Neural cell (in vitro differentiated cells): Measurements from ENCODE around the gene FAM210B. TPM values are rescaled to one million over a fixed set of nuclear protein-coding genes. Genes with fewer than 3 reads are reported as not detected.

ENCODE experiments used
- H2AFZ ChIP-seq: fragments of 200-600, 300-800 bp; sonication (generic), shearing (Covaris generic); 2 replicates; pipeline ENCODE4 v1.6.0; 2014; ENCODE audit warnings: low read depth, mild to moderate bottlenecking, antibody characterized with exemption, low read length, moderate library complexity
- H3F3A ChIP-seq: fragments of 200-600 bp; shearing (Covaris generic); 2 replicates; pipeline ENCODE4 v1.6.1; 2016; ENCODE audit warnings: mild to moderate bottlenecking, moderate library complexity, mixed read lengths, antibody characterized with exemption, low read length; ENCODE audit not compliant: insufficient read depth, poor library complexity, severe bottlenecking
- H3K27ac ChIP-seq: fragments of 200-600, 300-800 bp; sonication (generic), shearing (Covaris generic); 2 replicates; pipeline ENCODE4 v1.5.1; 2014; ENCODE audit warnings: mild to moderate bottlenecking, low read length, moderate library complexity
- H3K27me3 ChIP-seq: fragments of 300-800, 200-600 bp; sonication (generic), shearing (Covaris generic); 2 replicates; pipeline ENCODE4 v1.6.0; 2014; ENCODE audit warnings: mild to moderate bottlenecking, low read depth, low read length, moderate library complexity; ENCODE audit not compliant: insufficient read depth
- H3K36me3 ChIP-seq: fragments of 300-800, 200-600 bp; sonication (generic), shearing (Covaris generic); 2 replicates; pipeline ENCODE4 v1.5.1; 2014; ENCODE audit warnings: mild to moderate bottlenecking, antibody characterized with exemption, low read length, moderate library complexity; ENCODE audit not compliant: insufficient read depth
- H3K4me2 ChIP-seq: fragments of 300-800, 200-600 bp; sonication (generic), shearing (Covaris generic); 2 replicates; pipeline ENCODE4 v1.6.0; 2014; ENCODE audit warnings: mild to moderate bottlenecking, low read length
- H3K4me3 ChIP-seq: fragments of 300-800, 200-600 bp; sonication (generic), shearing (Covaris generic); 2 replicates; pipeline ENCODE4 v1.5.1; 2014; ENCODE audit warnings: mild to moderate bottlenecking, low read length, moderate library complexity
- H3K79me2 ChIP-seq: fragments of 200-600 bp; shearing (Covaris generic); replicated peaks from 2 replicates; pipeline ENCODE4 v1.6.0; 2014; ENCODE audit warnings: mild to moderate bottlenecking, low read length, moderate library complexity; ENCODE audit not compliant: insufficient read depth
- H3K9ac ChIP-seq: fragments of 300-800, 200-600 bp; sonication (generic), shearing (Covaris generic); 2 replicates; pipeline ENCODE4 v1.6.1; 2016; ENCODE audit warnings: mild to moderate bottlenecking, low read length, mixed read lengths
- H3K9me2 ChIP-seq: fragments of 200-600 bp; shearing (Covaris generic); 2 replicates; pipeline ENCODE4 v1.6.1; 2016; ENCODE audit warnings: mild to moderate bottlenecking, low read length, mixed read lengths; ENCODE audit not compliant: insufficient read depth
- H3K9me3 ChIP-seq: fragments of 200-600, 300-800 bp; sonication (generic), shearing (Covaris generic); 2 replicates; pipeline ENCODE4 v1.6.1; 2016; ENCODE audit warnings: mild to moderate bottlenecking, mixed run types, low read length, moderate library complexity, mixed read lengths
- H4K20me1 ChIP-seq: fragments of 200-600 bp; shearing (Covaris generic); 2 replicates; pipeline ENCODE4 v1.6.1; 2016; ENCODE audit warnings: mild to moderate bottlenecking, mixed run types; ENCODE audit not compliant: insufficient read depth
- EP300 ChIP-seq: fragments of 450-650 bp; conservative IDR thresholded peaks from 2 replicates; pipeline ENCODE4 v1.6.1; 2014; ENCODE audit warnings: antibody characterized with exemption, mild to moderate bottlenecking, moderate library complexity; ENCODE audit not compliant: poor library complexity, severe bottlenecking
- EZH2 ChIP-seq: fragments of 200-600, 300-800 bp; shearing (Covaris generic), sonication (generic); IDR thresholded peaks from 2 replicates; pipeline ENCODE4 v1.6.1; 2014; ENCODE audit warnings: antibody characterized with exemption, low read length, borderline replicate concordance, mild to moderate bottlenecking; ENCODE audit not compliant: insufficient read depth, poor library complexity, severe bottlenecking
- MXI1 ChIP-seq: fragments of 450-650 bp; conservative IDR thresholded peaks from 2 replicates; pipeline ENCODE4 v1.6.1; 2014; ENCODE audit warnings: antibody characterized with exemption, mild to moderate bottlenecking; ENCODE audit not compliant: poor library complexity, severe bottlenecking
- POLR2AphosphoS5 ChIP-seq: IDR thresholded peaks from 2 replicates; pipeline ENCODE4 v1.6.1; 2012
- RAD21 ChIP-seq: fragments of 450-650 bp; conservative IDR thresholded peaks from 2 replicates; pipeline ENCODE4 v1.6.1; 2014; ENCODE audit warnings: antibody characterized with exemption, mild to moderate bottlenecking, moderate library complexity
- SMC3 ChIP-seq: fragments of 450-650 bp; conservative IDR thresholded peaks from 2 replicates; pipeline ENCODE4 v1.6.1; 2014; ENCODE audit warnings: antibody characterized with exemption, mild to moderate bottlenecking, moderate library complexity; ENCODE audit not compliant: poor library complexity
- TAF1 ChIP-seq: IDR thresholded peaks from 2 replicates; pipeline ENCODE4 v1.6.1; 2012; ENCODE audit warnings: low read depth
- polyA plus RNA-seq: library from polyadenylated mRNA; depleted of rRNA; stranded (reverse); fragments of >200 nt; gene quantifications from 2 replicates; pipeline ENCODE4 v1.2.3, GENCODE V29; 2014
- TF ChIP-seq, protein P1 (sequence below): IDR thresholded peaks from 2 replicates; pipeline ENCODE4 v1.6.1; 2012; ENCODE audit warnings: borderline replicate concordance
- TF ChIP-seq, protein P2 (sequence below): fragments of 450-650 bp; IDR thresholded peaks from 2 replicates; pipeline ENCODE4 v1.5.1; 2014; ENCODE audit warnings: antibody characterized with exemption, mild to moderate bottlenecking, moderate library complexity; ENCODE audit not compliant: poor library complexity, severe bottlenecking

Gene FAM210B
- polyA plus RNA-seq, 1 donor from 2014 or later, result 6.6 TPM

- Histone ChIP-seq H3K79me2 (peaks cover 6% of the 10 kb centered on the region), H3K9me2 (no peaks in the 10 kb centered on the region), H3F3A (no peaks in the 10 kb centered on the region), H3K36me3 (no peaks in the 10 kb centered on the region), H3K27ac (no peak overlapping the region), H3K27me3 (no peaks in the 10 kb centered on the region), H3K9me3 (no peaks in the 10 kb centered on the region), H4K20me1 (no peaks in the 10 kb centered on the region), H2AFZ (no peak overlapping the region), H3K9ac (no peak overlapping the region), H3K4me3 (no peak overlapping the region), H3K4me2 (no peak overlapping the region)
- TF ChIP-seq EP300, result no peak
- TF ChIP-seq, protein P1, sequence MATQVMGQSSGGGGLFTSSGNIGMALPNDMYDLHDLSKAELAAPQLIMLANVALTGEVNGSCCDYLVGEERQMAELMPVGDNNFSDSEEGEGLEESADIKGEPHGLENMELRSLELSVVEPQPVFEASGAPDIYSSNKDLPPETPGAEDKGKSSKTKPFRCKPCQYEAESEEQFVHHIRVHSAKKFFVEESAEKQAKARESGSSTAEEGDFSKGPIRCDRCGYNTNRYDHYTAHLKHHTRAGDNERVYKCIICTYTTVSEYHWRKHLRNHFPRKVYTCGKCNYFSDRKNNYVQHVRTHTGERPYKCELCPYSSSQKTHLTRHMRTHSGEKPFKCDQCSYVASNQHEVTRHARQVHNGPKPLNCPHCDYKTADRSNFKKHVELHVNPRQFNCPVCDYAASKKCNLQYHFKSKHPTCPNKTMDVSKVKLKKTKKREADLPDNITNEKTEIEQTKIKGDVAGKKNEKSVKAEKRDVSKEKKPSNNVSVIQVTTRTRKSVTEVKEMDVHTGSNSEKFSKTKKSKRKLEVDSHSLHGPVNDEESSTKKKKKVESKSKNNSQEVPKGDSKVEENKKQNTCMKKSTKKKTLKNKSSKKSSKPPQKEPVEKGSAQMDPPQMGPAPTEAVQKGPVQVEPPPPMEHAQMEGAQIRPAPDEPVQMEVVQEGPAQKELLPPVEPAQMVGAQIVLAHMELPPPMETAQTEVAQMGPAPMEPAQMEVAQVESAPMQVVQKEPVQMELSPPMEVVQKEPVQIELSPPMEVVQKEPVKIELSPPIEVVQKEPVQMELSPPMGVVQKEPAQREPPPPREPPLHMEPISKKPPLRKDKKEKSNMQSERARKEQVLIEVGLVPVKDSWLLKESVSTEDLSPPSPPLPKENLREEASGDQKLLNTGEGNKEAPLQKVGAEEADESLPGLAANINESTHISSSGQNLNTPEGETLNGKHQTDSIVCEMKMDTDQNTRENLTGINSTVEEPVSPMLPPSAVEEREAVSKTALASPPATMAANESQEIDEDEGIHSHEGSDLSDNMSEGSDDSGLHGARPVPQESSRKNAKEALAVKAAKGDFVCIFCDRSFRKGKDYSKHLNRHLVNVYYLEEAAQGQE, result no peak
- no peak for TF ChIP-seq MXI1
- no peak for TF ChIP-seq TAF1
- TF ChIP-seq POLR2AphosphoS5, result no peak
- no peak for TF ChIP-seq EZH2
- TF ChIP-seq, protein P2, sequence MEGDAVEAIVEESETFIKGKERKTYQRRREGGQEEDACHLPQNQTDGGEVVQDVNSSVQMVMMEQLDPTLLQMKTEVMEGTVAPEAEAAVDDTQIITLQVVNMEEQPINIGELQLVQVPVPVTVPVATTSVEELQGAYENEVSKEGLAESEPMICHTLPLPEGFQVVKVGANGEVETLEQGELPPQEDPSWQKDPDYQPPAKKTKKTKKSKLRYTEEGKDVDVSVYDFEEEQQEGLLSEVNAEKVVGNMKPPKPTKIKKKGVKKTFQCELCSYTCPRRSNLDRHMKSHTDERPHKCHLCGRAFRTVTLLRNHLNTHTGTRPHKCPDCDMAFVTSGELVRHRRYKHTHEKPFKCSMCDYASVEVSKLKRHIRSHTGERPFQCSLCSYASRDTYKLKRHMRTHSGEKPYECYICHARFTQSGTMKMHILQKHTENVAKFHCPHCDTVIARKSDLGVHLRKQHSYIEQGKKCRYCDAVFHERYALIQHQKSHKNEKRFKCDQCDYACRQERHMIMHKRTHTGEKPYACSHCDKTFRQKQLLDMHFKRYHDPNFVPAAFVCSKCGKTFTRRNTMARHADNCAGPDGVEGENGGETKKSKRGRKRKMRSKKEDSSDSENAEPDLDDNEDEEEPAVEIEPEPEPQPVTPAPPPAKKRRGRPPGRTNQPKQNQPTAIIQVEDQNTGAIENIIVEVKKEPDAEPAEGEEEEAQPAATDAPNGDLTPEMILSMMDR, result no peak
- TF ChIP-seq RAD21, result no peak
- TF ChIP-seq SMC3, result no peak
These were observed 15.2 kb downstream of the FAM210B start for GRCh38 chr20:56373942-56374341.

GRCh38 chr20:56376331-56376730 is 17.6 kb downstream of the FAM210B start:
- H3K4me3 ChIP-seq, result no peak overlapping the region
- H3K79me2 ChIP-seq, result peaks cover 8% of the 10 kb centered on the region
- H3K27ac ChIP-seq, result no peak overlapping the region
- H2AFZ ChIP-seq, result no peak overlapping the region
- TF ChIP-seq SMC3 (no peak), EZH2 (no peak), RAD21 (no peak), POLR2AphosphoS5 (no peak), MXI1 (no peak), TAF1 (no peak), EP300 (no peak)
- TF ChIP-seq, protein P2, result no peak
- TF ChIP-seq, protein P1, result no peak
- H4K20me1 ChIP-seq, result no peaks in the 10 kb centered on the region
- no peak overlapping the region for H3K9ac ChIP-seq
- H3K36me3 ChIP-seq, result no peaks in the 10 kb centered on the region
- no peak overlapping the region for H3K4me2 ChIP-seq
- no peaks in the 10 kb centered on the region for H3K9me3 ChIP-seq
- no peaks in the 10 kb centered on the region for H3K27me3 ChIP-seq
- no peaks in the 10 kb centered on the region for H3F3A ChIP-seq
- no peaks in the 10 kb centered on the region for H3K9me2 ChIP-seq
